ENCODE measurements around the gene EEFSEC. TPM values are rescaled to one million over a fixed set of nuclear protein-coding genes. Genes with fewer than 3 reads are reported as not detected.

Gene EEFSEC
- total RNA-seq, 2 donors from 2014 or later: 15.7 to 18.0 TPM

GRCh38 chr3:128338536-128339330 lies 185.5 kb downstream of the EEFSEC start:
- no peak for TF ChIP-seq CTCF (IDR thresholded peaks at IDR 0.05)
- DNase-seq (ENCODE audit: low spot score): no peak
- H3K4me3 ChIP-seq: no peak overlapping the region
- H3K4me1 ChIP-seq: peaks cover 0 to 13% of the 10 kb centered on the region in 2 donors
- peaks cover 11% of the 10 kb centered on the region for H3K36me3 ChIP-seq
- H3K27me3 ChIP-seq: no peaks in the 10 kb centered on the region
- no peak overlapping the region for H3K27ac ChIP-seq
- H3K9me3 ChIP-seq: no peaks in the 10 kb centered on the region

GRCh38 chr3:128339491-128340012 lies 186.3 kb downstream of the EEFSEC start:
- DNase-seq (ENCODE audit: low spot score): no peak
- H3K4me3 ChIP-seq: no peak overlapping the region
- no peaks in the 10 kb centered on the region for H3K9me3 ChIP-seq
- H3K27ac ChIP-seq: no peak overlapping the region
- no peak for TF ChIP-seq CTCF (IDR thresholded peaks at IDR 0.05)
- peaks cover 11% of the 10 kb centered on the region for H3K36me3 ChIP-seq
- H3K27me3 ChIP-seq: no peaks in the 10 kb centered on the region
- H3K4me1 ChIP-seq: peaks cover 0 to 13% of the 10 kb centered on the region in 2 donors

GRCh38 chr3:128340198-128340903 lies 187.1 kb downstream of the EEFSEC start:
- peaks cover 0 to 13% of the 10 kb centered on the region in 2 donors for H3K4me1 ChIP-seq
- H3K4me3 ChIP-seq: no peak overlapping the region
- H3K9me3 ChIP-seq: no peaks in the 10 kb centered on the region
- no peak overlapping the region for H3K27ac ChIP-seq
- H3K36me3 ChIP-seq: peaks cover 11% of the 10 kb centered on the region
- no peaks in the 10 kb centered on the region for H3K27me3 ChIP-seq
- no peak for TF ChIP-seq CTCF (IDR thresholded peaks at IDR 0.05)
- no peak for DNase-seq (ENCODE audit: low spot score)

- Histone ChIP-seq H3K27me3 (no peaks in the 10 kb centered on the region), H3K4me3 (no peak overlapping the region), H3K36me3 (peaks cover 11% of the 10 kb centered on the region), H3K4me1 (peaks cover 0 to 13% of the 10 kb centered on the region in 2 donors), H3K9me3 (no peaks in the 10 kb centered on the region), H3K27ac (no peak overlapping the region)
- no peak for DNase-seq (ENCODE audit: low spot score)
- TF ChIP-seq CTCF (IDR thresholded peaks at IDR 0.05): no peak
Measured at GRCh38 chr3:128340904-128341555, 187.7 kb downstream of the EEFSEC start.

- DNase-seq (ENCODE audit: low spot score): no peak
- H3K27ac ChIP-seq: no peak overlapping the region
- TF ChIP-seq CTCF (IDR thresholded peaks at IDR 0.05): no peak
- H3K9me3 ChIP-seq: no peaks in the 10 kb centered on the region
- no peaks in the 10 kb centered on the region for H3K27me3 ChIP-seq
- H3K36me3 ChIP-seq: peaks cover 11% of the 10 kb centered on the region
- H3K4me1 ChIP-seq: peaks cover 0 to 13% of the 10 kb centered on the region in 2 donors
- H3K4me3 ChIP-seq: no peak overlapping the region
Measured at GRCh38 chr3:128341659-128342395, 188.5 kb downstream of the EEFSEC start.
